Liver (tissue), 3 donors: Measurements from ENCODE around the gene FUS.

ENCODE experiments used
- MAX ChIP-seq: IDR thresholded peaks from 2 replicates; pipeline ENCODE4 v1.6.1; 2016; ENCODE audit warnings: antibody characterized with exemption
- SP1 ChIP-seq: IDR thresholded peaks from 2 replicates; pipeline ENCODE4 v1.6.1; 2018; ENCODE audit warnings: antibody characterized with exemption, mild to moderate bottlenecking
- TF ChIP-seq, protein P1 (sequence below): fragments of 150-350 bp; IDR thresholded peaks from 2 replicates; pipeline ENCODE4 v1.5.1; 2017; ENCODE audit warnings: improper control_type of control experiment, low read depth, low read length; ENCODE audit not compliant: missing input control
- TF ChIP-seq, protein P2 (sequence below): IDR thresholded peaks from 2 replicates; pipeline ENCODE4 v1.6.1; 2016; ENCODE audit warnings: antibody characterized with exemption, mild to moderate bottlenecking
- donor health status: healthy.
- donor health status: healthy.

GRCh38 chr16:31148281-31148728, 31.6 kb upstream of the FUS start:
- TF ChIP-seq MAX (no peak), SP1 (no peak)
- TF ChIP-seq, protein P1, sequence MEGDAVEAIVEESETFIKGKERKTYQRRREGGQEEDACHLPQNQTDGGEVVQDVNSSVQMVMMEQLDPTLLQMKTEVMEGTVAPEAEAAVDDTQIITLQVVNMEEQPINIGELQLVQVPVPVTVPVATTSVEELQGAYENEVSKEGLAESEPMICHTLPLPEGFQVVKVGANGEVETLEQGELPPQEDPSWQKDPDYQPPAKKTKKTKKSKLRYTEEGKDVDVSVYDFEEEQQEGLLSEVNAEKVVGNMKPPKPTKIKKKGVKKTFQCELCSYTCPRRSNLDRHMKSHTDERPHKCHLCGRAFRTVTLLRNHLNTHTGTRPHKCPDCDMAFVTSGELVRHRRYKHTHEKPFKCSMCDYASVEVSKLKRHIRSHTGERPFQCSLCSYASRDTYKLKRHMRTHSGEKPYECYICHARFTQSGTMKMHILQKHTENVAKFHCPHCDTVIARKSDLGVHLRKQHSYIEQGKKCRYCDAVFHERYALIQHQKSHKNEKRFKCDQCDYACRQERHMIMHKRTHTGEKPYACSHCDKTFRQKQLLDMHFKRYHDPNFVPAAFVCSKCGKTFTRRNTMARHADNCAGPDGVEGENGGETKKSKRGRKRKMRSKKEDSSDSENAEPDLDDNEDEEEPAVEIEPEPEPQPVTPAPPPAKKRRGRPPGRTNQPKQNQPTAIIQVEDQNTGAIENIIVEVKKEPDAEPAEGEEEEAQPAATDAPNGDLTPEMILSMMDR = no peak
- TF ChIP-seq, protein P2, sequence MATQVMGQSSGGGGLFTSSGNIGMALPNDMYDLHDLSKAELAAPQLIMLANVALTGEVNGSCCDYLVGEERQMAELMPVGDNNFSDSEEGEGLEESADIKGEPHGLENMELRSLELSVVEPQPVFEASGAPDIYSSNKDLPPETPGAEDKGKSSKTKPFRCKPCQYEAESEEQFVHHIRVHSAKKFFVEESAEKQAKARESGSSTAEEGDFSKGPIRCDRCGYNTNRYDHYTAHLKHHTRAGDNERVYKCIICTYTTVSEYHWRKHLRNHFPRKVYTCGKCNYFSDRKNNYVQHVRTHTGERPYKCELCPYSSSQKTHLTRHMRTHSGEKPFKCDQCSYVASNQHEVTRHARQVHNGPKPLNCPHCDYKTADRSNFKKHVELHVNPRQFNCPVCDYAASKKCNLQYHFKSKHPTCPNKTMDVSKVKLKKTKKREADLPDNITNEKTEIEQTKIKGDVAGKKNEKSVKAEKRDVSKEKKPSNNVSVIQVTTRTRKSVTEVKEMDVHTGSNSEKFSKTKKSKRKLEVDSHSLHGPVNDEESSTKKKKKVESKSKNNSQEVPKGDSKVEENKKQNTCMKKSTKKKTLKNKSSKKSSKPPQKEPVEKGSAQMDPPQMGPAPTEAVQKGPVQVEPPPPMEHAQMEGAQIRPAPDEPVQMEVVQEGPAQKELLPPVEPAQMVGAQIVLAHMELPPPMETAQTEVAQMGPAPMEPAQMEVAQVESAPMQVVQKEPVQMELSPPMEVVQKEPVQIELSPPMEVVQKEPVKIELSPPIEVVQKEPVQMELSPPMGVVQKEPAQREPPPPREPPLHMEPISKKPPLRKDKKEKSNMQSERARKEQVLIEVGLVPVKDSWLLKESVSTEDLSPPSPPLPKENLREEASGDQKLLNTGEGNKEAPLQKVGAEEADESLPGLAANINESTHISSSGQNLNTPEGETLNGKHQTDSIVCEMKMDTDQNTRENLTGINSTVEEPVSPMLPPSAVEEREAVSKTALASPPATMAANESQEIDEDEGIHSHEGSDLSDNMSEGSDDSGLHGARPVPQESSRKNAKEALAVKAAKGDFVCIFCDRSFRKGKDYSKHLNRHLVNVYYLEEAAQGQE = no peak
